Heart left ventricle (tissue), 16 donors: ENCODE results near the gene SHC4. TPM values are rescaled to one million over a fixed set of nuclear protein-coding genes. Genes with fewer than 3 reads are reported as not detected.
"Not testable (repeated sequence)": the region's sequence is repeated elsewhere in the genome, so short reads cannot be mapped to it uniquely, and the experiment has no call there.

Experiments
- ATAC-seq, 4 donors: fragments of 200-7000 bp; cut with Tn5 transposase; one replicate each; pipeline ENCODE4 v1.9.1; 2020 to 2022; ENCODE audit warnings: moderate library complexity in 4 of 4, mild to moderate bottlenecking in 3 of 4, moderate number of reproducible peaks in 1 of 4
- DNase-seq, 5 donors: peaks; one replicate each; pipeline ENCODE4 v3.0.0-alpha.2; 2020
- H3K27ac ChIP-seq, 12 donors: fragments of 200-600 bp; sonication (generic) in 4 of 12; one replicate each; pipeline versions ENCODE4 v1.5.0 to v1.8.0; 2016 to 2022; ENCODE audit warnings: mild to moderate bottlenecking in 2 of 12
- H3K27me3 ChIP-seq, 9 donors: fragments of 200-600 bp; sonication (generic) in 2 of 9; one replicate each; pipeline versions ENCODE4 v1.5.1 to v1.8.0; 2016 to 2022; ENCODE audit warnings: mild to moderate bottlenecking in 3 of 9
- H3K36me3 ChIP-seq, 9 donors: fragments of 200-600 bp; sonication (generic) in 2 of 9; one replicate each; pipeline versions ENCODE4 v1.5.0 to v1.8.0; 2018 to 2022; ENCODE audit warnings: mild to moderate bottlenecking in 2 of 9
- H3K4me1 ChIP-seq, 12 donors: fragments of 200-600 bp; sonication (generic) in 4 of 12; one replicate each; pipeline versions ENCODE4 v1.5.0 to v1.8.0; 2016 to 2022; ENCODE audit warnings: mild to moderate bottlenecking in 3 of 12
- H3K4me3 ChIP-seq, 12 donors: fragments of 200-600 bp; sonication (generic) in 4 of 12; one replicate each; pipeline versions ENCODE4 v1.5.0 to v1.8.0; 2017 to 2022; ENCODE audit warnings: mild to moderate bottlenecking in 9 of 12, moderate library complexity in 4 of 12
- H3K9me3 ChIP-seq, 12 donors: fragments of 200-600 bp; sonication (generic) in 4 of 12; one replicate each; pipeline versions ENCODE4 v1.5.0 to v1.8.0; 2016 to 2022; ENCODE audit warnings: mild to moderate bottlenecking in 1 of 12
- POLR2A ChIP-seq, 2 donors: fragments of 450-650 bp; IDR thresholded peaks; one replicate each; pipeline ENCODE4 v1.6.1; 2017; ENCODE audit warnings: antibody characterized with exemption in 2 of 2, mild to moderate bottlenecking in 2 of 2, moderate library complexity in 2 of 2
- WGBS, 4 donors: extraction: QIAGEN DNeasy Blood & Tissue Kit in 2 of 4; methylation state at CpG; one replicate each; pipeline versions ENCODE4 v1.1.5 to v1.1.7; 2013 to 2018; 5-methylcytosine and 5-hydroxymethylcytosine counted together
- intact Hi-C, 10 donors: fragments of 100-400 bp; cut with DNase I; formaldehyde crosslinking; loops; one replicate each; pipeline versions ENCODE4 v1.11.1 to v1.14.2; 2022
- polyA plus RNA-seq, 2 donors: library from polyadenylated mRNA; stranded (reverse); fragments of 200-250 nt; gene quantifications; one replicate each; pipeline ENCODE4 v1.2.3, GENCODE V29; 2013
- total RNA-seq, 9 donors: library from RNA; depleted of rRNA in 2 of 9; stranded (reverse); fragments of >200 nt in 2 of 9; fragmentation: NEBNext Ultra II Directional in 3 of 9; extraction: Animal tissue kit (Norgen Biotek cat#: 25700) in 3 of 9; gene quantifications; one replicate each; pipeline versions ENCODE4 v1.1.0 to v1.2.4, GENCODE V29; 2016 to 2023
- TF ChIP-seq, protein P1 (sequence below), 12 donors: fragments of 200-600 bp; sonication (generic) in 4 of 12; IDR thresholded peaks; one replicate each; pipeline versions ENCODE4 v1.5.0 to v1.8.0; 2018 to 2022; ENCODE audit warnings: antibody characterized with exemption in 12 of 12, mild to moderate bottlenecking in 5 of 12
- donor health status: ischemic (EF 13 %, LVEDD 7.1; RV severe dilation, severe dysfunction).
- donor health status: healthy with polysubstance abuse.
- donor health status: DM: no; HTN: yes; CAD: no.
- donor health status: DM: no; HTN: no; CAD: no.
- donor health status: ischemic (EF 25% LVEDD 6.9; RV normal size, moderate dysfunction).
- donor health status: ischemic (EF 25% LVEDD 5.7; RV mildly dilated, moderate dysfunction).
- donor health status: healthy.
- donor health status: DM: yes; HTN: yes; CAD: no.
- donor health status: ischemic (EF 35%, LVEDD 5.7; RV mildly dilated, moderate dysfunction).
- donor health status: nonischemic (EF 11% LVEDD 7.7; RV severe dilation, severe dysfunction).
- donor health status: DM: yes; HTN: yes; CAD: no.
- donor health status: PGD.
- donor health status: ischemic (EF 29% LVEDD 5.4; RV normal size, mild dysfunction).
- donor health status: nonischemic (EF 23%, LVEDD 6.1; RV moderate dilation, normal function).

Gene SHC4
- total and polyA plus RNA-seq, 11 donors: 1.3 to 4.1 (median 2.2) TPM

DNA sequence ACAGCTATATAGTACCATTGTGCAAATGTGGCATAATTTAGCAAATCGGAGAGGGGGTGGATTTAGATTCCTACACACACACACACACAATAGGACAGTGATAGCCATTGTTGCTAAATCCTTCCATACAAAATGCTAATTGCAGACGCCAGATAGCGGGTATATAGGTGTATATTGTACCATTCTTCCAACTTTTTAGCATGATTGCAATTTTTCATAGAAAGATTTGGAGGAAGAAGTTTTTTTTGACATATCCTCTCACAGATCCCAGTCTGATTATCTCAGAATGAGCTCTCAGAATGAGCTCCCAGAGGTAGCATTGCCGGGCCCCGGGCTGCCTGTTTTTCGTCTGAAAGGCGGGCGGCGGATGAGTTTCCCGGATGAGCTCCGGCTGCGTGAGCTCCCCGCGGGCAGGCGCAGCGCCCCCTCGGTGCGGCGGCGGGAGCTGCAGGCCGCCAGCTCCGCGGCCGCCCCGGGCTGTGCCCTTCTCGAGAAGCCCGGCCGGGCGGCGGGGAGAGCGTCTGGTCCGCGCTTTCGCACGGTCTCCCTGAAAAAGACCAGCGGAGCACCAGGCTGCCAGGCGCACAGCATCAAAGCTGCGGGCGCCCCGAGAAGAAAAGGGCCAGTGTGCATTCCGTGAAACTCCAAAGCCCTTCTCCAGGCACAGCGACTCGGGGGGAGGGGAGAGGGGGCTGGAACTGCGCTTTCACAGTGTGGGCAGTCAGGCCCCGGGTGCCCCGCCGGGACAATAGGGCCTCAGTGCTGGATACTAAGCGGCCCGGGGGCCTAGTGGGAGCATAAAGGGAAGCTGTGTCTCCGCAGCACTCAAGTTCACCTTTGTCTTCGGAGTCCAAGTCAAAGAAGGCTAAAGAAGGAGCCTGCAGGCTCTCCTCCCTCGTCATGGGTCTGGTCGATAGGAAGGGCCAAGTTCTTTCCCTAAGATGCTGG is 12.0 kb upstream of the SHC4 start:
- WGBS, 4 donors: 5 to 8% (median 5%) methylated on average over 28 to 53 of the region's 53 CpGs
- peaks cover 0 to 13% (median 9%) of the 10 kb centered on the region in 12 donors for H3K4me1 ChIP-seq
- H3K27ac ChIP-seq: peak overlapping the region; percentile 33 to 86 (median 70)
- H3K9me3 ChIP-seq: no peaks in the 10 kb centered on the region
- no peaks in the 10 kb centered on the region for H3K36me3 ChIP-seq
- TF ChIP-seq POLR2A (IDR thresholded peaks at IDR 0.05): no peak
- TF ChIP-seq, protein P1, sequence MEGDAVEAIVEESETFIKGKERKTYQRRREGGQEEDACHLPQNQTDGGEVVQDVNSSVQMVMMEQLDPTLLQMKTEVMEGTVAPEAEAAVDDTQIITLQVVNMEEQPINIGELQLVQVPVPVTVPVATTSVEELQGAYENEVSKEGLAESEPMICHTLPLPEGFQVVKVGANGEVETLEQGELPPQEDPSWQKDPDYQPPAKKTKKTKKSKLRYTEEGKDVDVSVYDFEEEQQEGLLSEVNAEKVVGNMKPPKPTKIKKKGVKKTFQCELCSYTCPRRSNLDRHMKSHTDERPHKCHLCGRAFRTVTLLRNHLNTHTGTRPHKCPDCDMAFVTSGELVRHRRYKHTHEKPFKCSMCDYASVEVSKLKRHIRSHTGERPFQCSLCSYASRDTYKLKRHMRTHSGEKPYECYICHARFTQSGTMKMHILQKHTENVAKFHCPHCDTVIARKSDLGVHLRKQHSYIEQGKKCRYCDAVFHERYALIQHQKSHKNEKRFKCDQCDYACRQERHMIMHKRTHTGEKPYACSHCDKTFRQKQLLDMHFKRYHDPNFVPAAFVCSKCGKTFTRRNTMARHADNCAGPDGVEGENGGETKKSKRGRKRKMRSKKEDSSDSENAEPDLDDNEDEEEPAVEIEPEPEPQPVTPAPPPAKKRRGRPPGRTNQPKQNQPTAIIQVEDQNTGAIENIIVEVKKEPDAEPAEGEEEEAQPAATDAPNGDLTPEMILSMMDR (IDR thresholded peaks at IDR 0.05): peak; percentile 83 to 99 (median 96)
- no peaks in the 10 kb centered on the region for H3K27me3 ChIP-seq
- intact Hi-C loops: loop anchor here in 1 of 10 donors (1.0 kb wide), 1 partner anchor 113 kb away; no protein-coding TSS in a partner anchor
- H3K4me3 ChIP-seq: peak overlapping the region; percentile 21 to 78 (median 60)
- DNase-seq (peak; percentile 76 to 91 (median 84)), ATAC-seq (peak; percentile 60 to 99 (median 96))

DNA sequence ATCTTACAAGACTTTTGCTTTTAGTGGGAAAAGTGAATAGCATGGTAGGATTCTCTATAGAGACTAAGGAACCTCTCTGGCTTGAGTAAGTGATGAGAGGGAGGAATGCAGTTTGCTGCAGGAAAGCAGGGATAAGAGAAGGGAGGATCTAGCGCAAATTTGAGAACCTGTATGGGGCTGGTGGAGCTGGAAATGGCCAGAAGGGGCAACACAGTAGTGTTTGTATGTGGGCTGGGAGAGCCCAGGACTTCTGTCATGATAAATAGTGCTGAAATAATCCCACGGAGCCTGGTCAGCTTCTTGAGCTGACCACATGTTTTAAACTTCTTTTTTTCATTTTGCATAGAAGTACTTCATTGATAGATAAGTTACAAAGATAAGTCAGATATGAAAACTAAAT is 11.2 kb upstream of the SHC4 start:
- H3K4me1 ChIP-seq: peaks cover 0 to 13% (median 9%) of the 10 kb centered on the region in 12 donors
- H3K36me3 ChIP-seq: no peaks in the 10 kb centered on the region
- H3K27me3 ChIP-seq: no peaks in the 10 kb centered on the region
- TF ChIP-seq, protein P1 (IDR thresholded peaks at IDR 0.05): peak in 1 of 12 donors; percentile 18
- no peak for TF ChIP-seq POLR2A (IDR thresholded peaks at IDR 0.05)
- no peaks in the 10 kb centered on the region for H3K9me3 ChIP-seq
- ATAC-seq (no peak), DNase-seq (no peak)
- intact Hi-C loops: loop anchor here in 1 of 10 donors (1.0 kb wide), 1 partner anchor 113 kb away; no protein-coding TSS in a partner anchor
- WGBS, 4 donors: 47 to 72% (median 61%) methylated on average over 2 of the region's 2 CpGs
- H3K27ac ChIP-seq: peak overlapping the region in 1 of 12 donors; percentile 70
- H3K4me3 ChIP-seq: peak overlapping the region in 2 of 12 donors; percentile 59 to 64

DNA sequence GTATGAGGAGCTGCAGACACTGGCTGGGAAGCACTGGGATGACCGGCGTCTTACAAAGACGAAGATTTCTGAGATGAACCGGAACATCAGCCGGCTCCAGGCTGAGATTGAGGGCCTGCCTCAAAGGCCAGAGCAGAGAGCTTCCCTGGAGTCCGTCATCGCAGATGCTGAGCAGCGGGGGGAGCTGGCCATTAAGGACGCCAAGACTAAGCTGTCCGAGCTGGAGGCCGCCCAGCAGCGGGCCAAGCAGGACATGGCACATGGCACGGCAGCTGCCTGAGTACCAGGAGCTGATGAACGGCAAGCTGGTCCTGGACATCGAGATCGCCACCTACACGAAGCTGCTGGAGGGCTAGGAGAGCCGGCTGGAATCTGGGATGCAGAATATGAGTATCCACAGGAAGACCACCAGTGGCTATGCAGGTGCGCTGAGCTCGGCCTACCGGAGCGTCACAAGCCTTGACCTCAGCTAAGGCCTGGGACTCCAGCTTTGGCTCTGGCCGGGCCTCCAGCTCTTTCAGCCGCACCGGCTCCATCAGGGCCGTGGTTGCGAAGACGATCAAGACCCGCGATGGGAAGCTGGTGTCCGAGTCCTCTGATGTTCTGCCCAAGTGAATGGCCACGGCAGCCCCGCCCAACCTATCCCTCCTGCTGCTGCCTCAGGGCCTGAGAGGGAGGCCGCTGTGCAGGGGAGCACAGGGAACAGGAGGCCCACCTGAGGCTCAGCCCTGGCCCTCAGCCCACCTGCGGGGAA is 9.2 kb upstream of the SHC4 start:
- 92 to 96% (median 94%) methylated on average over 28 to 35 of the region's 35 CpGs for WGBS, 4 donors
- Histone ChIP-seq H3K27me3 (no peaks in the 10 kb centered on the region), H3K27ac (no peak overlapping the region), H3K9me3 (no peaks in the 10 kb centered on the region), H3K4me3 (no peak overlapping the region), H3K36me3 (no peaks in the 10 kb centered on the region), H3K4me1 (peaks cover 0 to 13% (median 9%) of the 10 kb centered on the region in 12 donors)
- DNase-seq: no peak
- ATAC-seq: no peak
- no peak for TF ChIP-seq POLR2A (IDR thresholded peaks at IDR 0.05)
- TF ChIP-seq, protein P1 (IDR thresholded peaks at IDR 0.05): no peak
- intact Hi-C loops: no loop called here

DNA sequence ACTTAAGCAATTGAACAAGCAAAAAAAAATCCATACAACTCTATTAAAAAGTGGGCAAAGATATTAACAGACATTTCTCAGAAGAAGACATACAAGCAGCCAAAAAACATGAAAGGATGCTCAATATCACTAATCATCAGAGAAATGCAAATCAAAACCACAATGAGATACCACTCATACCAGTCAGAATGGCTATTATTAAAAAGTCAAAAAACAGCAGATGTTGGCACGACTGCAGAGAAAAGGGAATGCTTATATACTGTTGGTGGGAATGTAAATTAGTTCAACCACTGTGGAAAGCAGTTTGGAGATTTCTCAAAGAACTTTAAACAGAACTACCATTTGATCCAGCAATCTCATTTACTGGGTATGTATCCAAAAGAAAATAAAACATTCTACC is 7.2 kb upstream of the SHC4 start:
- intact Hi-C loops: not testable (repeated sequence)

More for the DNA sequence above, 7.2 kb upstream of the SHC4 start:
- H3K27me3 ChIP-seq, H3K27ac ChIP-seq, H3K36me3 ChIP-seq, H3K4me3 ChIP-seq, H3K4me1 ChIP-seq, DNase-seq, H3K9me3 ChIP-seq, ATAC-seq: not testable (repeated sequence)
- WGBS, 4 donors: 75 to 90% (median 82%) methylated on average over 1 of the region's 1 CpG
